Caco-2 (cell line): ENCODE results near the gene CLPSL1. TPM values are rescaled to one million over a fixed set of nuclear protein-coding genes. Genes with fewer than 3 reads are reported as not detected.

Source experiments
- BruUV-seq: library from RNA; stranded (reverse); fragments of 400-500 nt; replicated peaks from 2 replicates; lab custom pipeline; 2021; lab: Mats Ljungman, UMichigan
- CTCF ChIA-PET: fragments of 300-600 bp; sonication (Branson Sonifier 250); formaldehyde crosslinking; loops from one replicate; lab custom pipeline; 2022; ENCODE audit warnings: antibody characterized with exemption; lab: Charles Lee
- POLR2A ChIA-PET: fragments of 300-600 bp; sonication (Branson Sonifier 250); formaldehyde crosslinking; loops from one replicate; lab custom pipeline; 2022; ENCODE audit warnings: antibody characterized with exemption; lab: Charles Lee
- DNase-seq, 2 experiments: peaks; one replicate each; pipeline versions ENCODE4 v3.0.0 to v3.0.0-alpha.2; 2020 to 2022
- H3K27me3 ChIP-seq: replicated peaks from 2 replicates; pipeline ENCODE4 v1.6.0; 2011; ENCODE audit warnings: low read length; ENCODE audit not compliant: control insufficient read depth, insufficient read depth
- H3K36me3 ChIP-seq: 2 replicates; pipeline ENCODE4 v1.5.1; 2011; ENCODE audit warnings: low read length; ENCODE audit not compliant: control insufficient read depth, insufficient read depth
- H3K4me1 ChIP-seq: fragments of 250-450 bp; sonication (Bioruptor Pico); 2 replicates; pipeline ENCODE4 v1.5.1; 2020; ENCODE audit warnings: mild to moderate bottlenecking
- H3K4me3 ChIP-seq: 2 replicates; pipeline ENCODE4 v1.5.1; 2011; ENCODE audit warnings: low read depth, mild to moderate bottlenecking, control low read depth, low read length
- H3K9me3 ChIP-seq: fragments of 250-450 bp; sonication (Bioruptor Pico); 2 replicates; pipeline ENCODE4 v1.5.1; 2020; ENCODE audit warnings: mild to moderate bottlenecking, moderate library complexity
- H3K27ac Mint-ChIP-seq: one replicate; pipeline ENCODE4 v1.8.0; 2022; ENCODE audit warnings: mixed read lengths; ENCODE audit not compliant: unreplicated experiment
- H3K27me3 Mint-ChIP-seq: one replicate; pipeline ENCODE4 v1.8.0; 2022; ENCODE audit warnings: mixed read lengths; ENCODE audit not compliant: insufficient read depth, unreplicated experiment
- H3K36me3 Mint-ChIP-seq: one replicate; pipeline ENCODE4 v1.8.0; 2022; ENCODE audit warnings: mild to moderate bottlenecking, mixed read lengths; ENCODE audit not compliant: insufficient read depth, unreplicated experiment
- H3K4me1 Mint-ChIP-seq: one replicate; pipeline ENCODE4 v1.8.0; 2022; ENCODE audit warnings: low read depth, mixed read lengths; ENCODE audit not compliant: unreplicated experiment
- H3K4me3 Mint-ChIP-seq: one replicate; pipeline ENCODE4 v1.8.0; 2022; ENCODE audit warnings: mild to moderate bottlenecking, moderate library complexity, mixed read lengths; ENCODE audit not compliant: unreplicated experiment
- H3K9me3 Mint-ChIP-seq: one replicate; pipeline ENCODE4 v1.8.0; 2022; ENCODE audit warnings: mixed read lengths; ENCODE audit not compliant: unreplicated experiment
- intact Hi-C: fragments of 100-400 bp; cut with micrococcal nuclease; formaldehyde crosslinking; loops from one replicate; pipeline ENCODE4 v1.10.0; 2022; ENCODE audit not compliant: unreplicated experiment
- total RNA-seq: library from RNA; stranded (reverse); gene quantifications from 2 replicates; pipeline ENCODE4 v1.2.3, GENCODE V29; 2022
- TF ChIP-seq, protein P1 (sequence below), 2 experiments: fragments of 200-600 bp in 1 of 2; IDR thresholded peaks; 1 replicate in 1 of 2; 2 replicates in 1 of 2; pipeline versions ENCODE4 v1.5.1 to v1.8.0; 2011 to 2022; ENCODE audit warnings: antibody characterized with exemption in 1 of 2, control low read depth in 1 of 2, inconsistent platforms in 1 of 2, low read depth in 1 of 2, low read length in 1 of 2, mild to moderate bottlenecking in 1 of 2, moderate library complexity in 1 of 2; ENCODE audit not compliant: insufficient read depth in 1 of 2, severe bottlenecking in 1 of 2, unreplicated experiment in 1 of 2

The CLPSL1 gene
- total RNA-seq, 1 experiment from 2014 or later = not detected

DNA sequence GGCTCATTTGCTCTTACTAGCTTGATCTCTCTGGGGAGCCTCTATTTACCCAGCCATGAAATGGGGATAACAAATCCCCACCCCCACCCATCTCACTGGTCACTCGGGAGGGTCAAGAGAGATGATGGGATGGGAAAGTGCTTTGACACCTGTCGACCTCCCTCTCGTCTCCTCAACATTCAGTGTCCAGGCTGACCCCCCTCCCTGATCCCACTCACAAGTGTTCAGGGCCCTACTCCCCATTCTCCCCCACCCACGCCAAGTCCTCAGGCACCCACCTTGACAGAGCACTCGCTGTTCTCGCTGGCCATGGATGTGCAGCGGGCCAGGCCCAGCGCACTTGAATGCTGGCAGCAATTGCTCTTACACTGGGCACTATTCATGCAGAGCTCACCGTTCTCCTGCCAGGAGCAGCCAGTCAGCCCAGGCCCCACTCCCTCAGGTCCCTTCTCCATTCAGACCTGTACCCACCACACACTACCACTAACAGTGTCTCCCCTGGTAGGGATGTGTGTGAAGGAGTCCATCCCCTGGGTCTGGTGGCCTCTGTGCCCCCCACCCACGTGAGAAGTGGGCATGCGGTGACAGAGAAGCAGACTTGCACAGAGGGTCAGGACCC, 14.7 kb downstream of the CLPSL1 start:
- Mint-ChIP-seq H3K36me3 (no peaks in the 10 kb centered on the region), H3K4me1 (no peaks in the 10 kb centered on the region), H3K4me3 (no peak overlapping the region), H3K27ac (no peak overlapping the region), H3K27me3 (peaks cover 4% of the 10 kb centered on the region), H3K9me3 (no peaks in the 10 kb centered on the region)
- Histone ChIP-seq H3K4me1 (peaks cover 10% of the 10 kb centered on the region; the same call in 1 of the 2 replicates), H3K9me3 (no peaks in the 10 kb centered on the region), H3K36me3 (no peaks in the 10 kb centered on the region), H3K4me3 (no peak overlapping the region), H3K27me3 (no peaks in the 10 kb centered on the region)
- intact Hi-C loops = no loop called here
- CTCF ChIA-PET = no interaction called here
- POLR2A ChIA-PET = no interaction called here
- TF ChIP-seq, protein P1, sequence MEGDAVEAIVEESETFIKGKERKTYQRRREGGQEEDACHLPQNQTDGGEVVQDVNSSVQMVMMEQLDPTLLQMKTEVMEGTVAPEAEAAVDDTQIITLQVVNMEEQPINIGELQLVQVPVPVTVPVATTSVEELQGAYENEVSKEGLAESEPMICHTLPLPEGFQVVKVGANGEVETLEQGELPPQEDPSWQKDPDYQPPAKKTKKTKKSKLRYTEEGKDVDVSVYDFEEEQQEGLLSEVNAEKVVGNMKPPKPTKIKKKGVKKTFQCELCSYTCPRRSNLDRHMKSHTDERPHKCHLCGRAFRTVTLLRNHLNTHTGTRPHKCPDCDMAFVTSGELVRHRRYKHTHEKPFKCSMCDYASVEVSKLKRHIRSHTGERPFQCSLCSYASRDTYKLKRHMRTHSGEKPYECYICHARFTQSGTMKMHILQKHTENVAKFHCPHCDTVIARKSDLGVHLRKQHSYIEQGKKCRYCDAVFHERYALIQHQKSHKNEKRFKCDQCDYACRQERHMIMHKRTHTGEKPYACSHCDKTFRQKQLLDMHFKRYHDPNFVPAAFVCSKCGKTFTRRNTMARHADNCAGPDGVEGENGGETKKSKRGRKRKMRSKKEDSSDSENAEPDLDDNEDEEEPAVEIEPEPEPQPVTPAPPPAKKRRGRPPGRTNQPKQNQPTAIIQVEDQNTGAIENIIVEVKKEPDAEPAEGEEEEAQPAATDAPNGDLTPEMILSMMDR (IDR thresholded peaks at IDR 0.05; ENCODE audit: insufficient read depth in 1 of 2, low read depth in 1 of 2, low read length in 1 of 2, severe bottlenecking in 1 of 2, unreplicated experiment in 1 of 2) = no peak
- DNase-seq = no peak
- no TSS peak for BruUV-seq

DNA sequence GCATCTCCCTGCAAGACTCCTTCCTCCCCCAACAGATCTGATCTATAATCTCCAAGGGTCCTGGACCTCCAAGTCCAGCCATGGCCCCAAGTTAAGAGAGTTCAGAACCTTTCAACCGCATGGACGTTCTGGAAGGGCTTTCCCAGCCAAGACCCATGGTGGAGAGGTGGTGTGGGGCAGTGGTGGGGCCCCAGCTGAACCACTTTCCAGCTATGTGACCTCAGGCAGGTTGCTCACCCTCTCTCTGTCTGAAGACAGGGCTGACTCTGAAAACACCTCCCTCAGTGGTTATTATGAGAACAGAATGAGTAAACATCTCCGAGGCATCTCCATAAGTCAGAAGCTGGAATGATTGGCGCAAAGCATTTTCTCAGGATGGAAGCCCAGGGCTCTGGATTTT, 15.4 kb downstream of the CLPSL1 start:
- Mint-ChIP-seq H3K27me3 (peaks cover 4% of the 10 kb centered on the region), H3K9me3 (no peaks in the 10 kb centered on the region), H3K4me3 (no peak overlapping the region), H3K4me1 (no peaks in the 10 kb centered on the region), H3K27ac (no peak overlapping the region), H3K36me3 (no peaks in the 10 kb centered on the region)
- ChIA-PET POLR2A (no interaction called here), CTCF (no interaction called here)
- no peaks in the 10 kb centered on the region for H3K9me3 ChIP-seq
- intact Hi-C loops = no loop called here
- H3K4me1 ChIP-seq = peaks cover 10% of the 10 kb centered on the region; the same call in 1 of the 2 replicates
- no peaks in the 10 kb centered on the region for H3K36me3 ChIP-seq
- TF ChIP-seq, protein P1 (IDR thresholded peaks at IDR 0.05; ENCODE audit: insufficient read depth in 1 of 2, low read depth in 1 of 2, low read length in 1 of 2, severe bottlenecking in 1 of 2, unreplicated experiment in 1 of 2) = no peak
- no peaks in the 10 kb centered on the region for H3K27me3 ChIP-seq
- no peak for DNase-seq
- H3K4me3 ChIP-seq = no peak overlapping the region
- BruUV-seq = no TSS peak

DNA sequence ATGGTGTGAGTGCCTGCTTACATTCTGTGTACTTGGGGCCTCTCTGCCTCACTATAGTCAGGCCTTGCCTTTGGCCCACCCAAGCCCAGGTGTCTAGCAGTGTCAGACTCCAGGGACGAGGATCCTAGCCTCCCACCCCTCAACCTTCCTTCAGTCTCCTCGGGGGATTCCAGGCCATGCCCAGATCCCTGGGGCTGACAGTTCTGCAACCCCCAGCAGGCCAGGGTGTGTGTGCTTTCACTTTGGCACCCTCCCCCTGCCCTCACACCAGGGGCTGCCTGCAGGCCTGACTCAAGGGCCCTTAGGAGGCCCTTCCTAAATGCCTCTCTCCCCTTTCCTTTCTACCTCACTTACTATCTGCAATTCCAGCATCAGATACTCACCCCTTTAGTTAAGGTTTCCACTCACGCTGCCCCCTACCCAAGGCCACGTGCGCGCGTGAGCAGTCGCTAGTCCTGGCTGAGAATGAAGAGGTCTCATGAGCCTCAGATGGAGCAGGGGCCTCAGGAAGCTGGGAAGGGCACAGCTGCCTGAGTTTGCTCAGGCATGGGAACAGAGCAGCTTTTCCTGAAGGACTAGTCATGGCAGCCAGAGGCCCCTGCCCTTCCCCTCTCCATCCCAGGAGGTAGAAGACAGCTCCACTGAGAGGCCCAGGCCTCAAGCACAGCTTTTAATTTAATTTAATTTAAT, 17.2 kb downstream of the CLPSL1 start:
- H3K4me1 Mint-ChIP-seq = no peaks in the 10 kb centered on the region
- ChIA-PET CTCF (no interaction called here), POLR2A (no interaction called here)
- H3K36me3 Mint-ChIP-seq = no peaks in the 10 kb centered on the region
- no peaks in the 10 kb centered on the region for H3K9me3 Mint-ChIP-seq
- intact Hi-C loops = loop anchor here (1.0 kb wide), 1 partner anchor 11 kb away; no protein-coding TSS in a partner anchor
- Histone ChIP-seq H3K4me1 (peaks cover 10% of the 10 kb centered on the region; the same call in 1 of the 2 replicates), H3K9me3 (no peaks in the 10 kb centered on the region), H3K4me3 (no peak overlapping the region), H3K36me3 (no peaks in the 10 kb centered on the region), H3K27me3 (no peaks in the 10 kb centered on the region)
- TF ChIP-seq, protein P1 (IDR thresholded peaks at IDR 0.05; ENCODE audit: insufficient read depth in 1 of 2, low read depth in 1 of 2, low read length in 1 of 2, severe bottlenecking in 1 of 2, unreplicated experiment in 1 of 2) = no peak
- H3K27ac Mint-ChIP-seq = no peak overlapping the region
- no peak for DNase-seq
- no peak overlapping the region for H3K4me3 Mint-ChIP-seq
- no TSS peak for BruUV-seq
- H3K27me3 Mint-ChIP-seq = peaks cover under 1% of the 10 kb centered on the region
